Esophagus muscularis mucosa (tissue), 4 donors: ENCODE data around the gene HSBP1L1. TPM values are rescaled to one million over a fixed set of nuclear protein-coding genes. Genes with fewer than 3 reads are reported as not detected.
"Not testable (repeated sequence)": the region's sequence is repeated elsewhere in the genome, so short reads cannot be mapped to it uniquely, and the experiment has no call there.

Experiments used
- DNase-seq: peaks from one replicate; pipeline ENCODE4 v3.0.0-alpha.2; 2017; ENCODE audit errors: extremely low spot score
- H3K27ac ChIP-seq, 4 donors: fragments of 200-600 bp; sonication (generic); replicated peaks in 1 of 4; 1 replicate in 3 of 4; 2 replicates in 1 of 4; pipeline ENCODE4 v1.5.1; 2016 to 2019; ENCODE audit warnings: mild to moderate bottlenecking in 1 of 4
- H3K27me3 ChIP-seq, 4 donors: fragments of 200-600 bp; sonication (generic); one replicate each; pipeline versions ENCODE4 v1.5.1 to v1.6.0; 2016 to 2019
- H3K36me3 ChIP-seq, 4 donors: fragments of 200-600 bp; sonication (generic); one replicate each; pipeline ENCODE4 v1.5.1; 2016 to 2019
- H3K4me1 ChIP-seq, 4 donors: fragments of 200-600 bp; sonication (generic); one replicate each; pipeline ENCODE4 v1.5.1; 2016 to 2019
- H3K4me3 ChIP-seq, 4 donors: fragments of 200-600 bp; sonication (generic); 1 replicate in 2 of 4; 2 replicates in 2 of 4; pipeline ENCODE4 v1.5.1; 2016 to 2019; ENCODE audit warnings: mild to moderate bottlenecking in 4 of 4, moderate library complexity in 1 of 4
- H3K9me3 ChIP-seq, 4 donors: fragments of 200-600 bp; sonication (generic); 1 replicate in 3 of 4; 2 replicates in 1 of 4; pipeline ENCODE4 v1.5.1; 2016 to 2019
- CTCF ChIP-seq, 3 experiments: fragments of 200-600 bp in 2 of 3; fragments of 450-650 bp in 1 of 3; sonication (generic) in 2 of 3; IDR thresholded peaks; one replicate each; pipeline ENCODE4 v1.5.1; 2017 to 2019; ENCODE audit warnings: antibody characterized with exemption in 3 of 3, mild to moderate bottlenecking in 2 of 3, moderate library complexity in 1 of 3
- EP300 ChIP-seq: sonication (generic); formaldehyde crosslinking; IDR thresholded peaks from one replicate; pipeline ENCODE4 v1.6.1; 2017; ENCODE audit warnings: antibody characterized with exemption
- POLR2A ChIP-seq: fragments of 450-650 bp; IDR thresholded peaks from one replicate; pipeline ENCODE4 v1.6.1; 2017; ENCODE audit warnings: antibody characterized with exemption, moderate library complexity, mild to moderate bottlenecking, low read depth
- POLR2AphosphoS5 ChIP-seq, 2 donors: sonication (generic); formaldehyde crosslinking; IDR thresholded peaks; one replicate each; pipeline ENCODE4 v1.6.1; 2017; ENCODE audit warnings: antibody characterized with exemption in 2 of 2
- WGBS: methylation state at CpG from one replicate; pipeline ENCODE4 v1.1.5; 2018; 5-methylcytosine and 5-hydroxymethylcytosine counted together
- intact Hi-C: fragments of 100-400 bp; cut with DNase I; formaldehyde crosslinking; loops from one replicate; pipeline ENCODE4 v1.15.1; 2023
- total RNA-seq, 4 donors: library from RNA; depleted of rRNA; stranded (reverse); fragments of >200 nt; gene quantifications; one replicate each; pipeline versions ENCODE4 v1.1.0 to v1.2.1, GENCODE V29; 2016

The HSBP1L1 gene
- total RNA-seq, 4 donors from 2014 or later, result 4.6 to 7.2 (median 6.6) TPM

- Histone ChIP-seq H3K4me3 (peak overlapping the region; percentile 81 to 98 (median 91)), H3K27me3 (no peaks in the 10 kb centered on the region), H3K27ac (peak overlapping the region; percentile 94 to 99 (median 98)), H3K9me3 (no peaks in the 10 kb centered on the region), H3K36me3 (peaks cover 0 to 20% (median 3%) of the 10 kb centered on the region in 4 donors), H3K4me1 (peaks cover 24 to 52% (median 35%) of the 10 kb centered on the region in 4 donors)
- WGBS, result no CpG with 5 or more reads among the region's 48 CpGs
- DNase-seq, result no peak
- peak in 1 of 2 donors; percentile 1 for TF ChIP-seq POLR2AphosphoS5 (IDR thresholded peaks at IDR 0.05)
- no peak for TF ChIP-seq EP300
- TF ChIP-seq CTCF (IDR thresholded peaks at IDR 0.05), result peak; percentile 23 to 40 (median 25)
- no peak for TF ChIP-seq POLR2A
- intact Hi-C loops, result loop anchor here (2.0 to 5.0 kb wide), 3 partner anchors 36 to 119 kb away; partner anchors contain the start of gene SLC66A2
Observed at GRCh38 chr18:79988071-79988450, 23.6 kb downstream of the HSBP1L1 start.

GRCh38 chr18:79988451-79989194 lies 24.2 kb downstream of the HSBP1L1 start, which contains the start of gene TXNL4A:
TSS of gene TXNL4A (minus strand) at chr18:79988563. CDS start at chr18:79988392, 171 bp downstream.
- no peak for DNase-seq
- TF ChIP-seq EP300 (no peak), POLR2A (peak; percentile 82), POLR2AphosphoS5 (IDR thresholded peaks at IDR 0.05) (peak; percentile 94 to 98)
- H3K4me3 ChIP-seq, result peak within 1 kb of the TSS; percentile 81 to 98 (median 91)
- WGBS, result 2% methylated on average over 22 of the region's 71 CpGs
- H3K36me3 ChIP-seq, result peaks cover 0 to 20% (median 3%) of the 10 kb centered on the region in 4 donors
- H3K4me1 ChIP-seq, result peaks cover 19 to 47% (median 32%) of the 10 kb centered on the region in 4 donors
- H3K27ac ChIP-seq, result peak within 1 kb of the TSS; percentile 94 to 99 (median 98)
- H3K9me3 ChIP-seq, result no peaks in the 10 kb centered on the region
- intact Hi-C loops, result loop anchor here (2.0 to 5.0 kb wide), 3 partner anchors 36 to 118 kb away; partner anchors contain the start of gene SLC66A2
- no peaks in the 10 kb centered on the region for H3K27me3 ChIP-seq

GRCh38 chr18:79989195-79989497 lies 24.7 kb downstream of the HSBP1L1 start:
- no peak for TF ChIP-seq POLR2A
- no peak for TF ChIP-seq CTCF (IDR thresholded peaks at IDR 0.05)
- no peak for TF ChIP-seq POLR2AphosphoS5 (IDR thresholded peaks at IDR 0.05)
- TF ChIP-seq EP300, result no peak
- no peak for DNase-seq
- intact Hi-C loops, result loop anchor here (2.0 to 5.0 kb wide), 3 partner anchors 37 to 118 kb away; partner anchors contain the start of gene SLC66A2
- Histone ChIP-seq H3K27ac (peak overlapping the region; percentile 94 to 99 (median 98)), H3K9me3 (no peaks in the 10 kb centered on the region), H3K27me3 (no peaks in the 10 kb centered on the region), H3K4me1 (peaks cover 19 to 42% (median 32%) of the 10 kb centered on the region in 4 donors), H3K4me3 (peak overlapping the region; percentile 81 to 98 (median 91)), H3K36me3 (peaks cover 0 to 20% (median 3%) of the 10 kb centered on the region in 4 donors)
- 70% methylated on average over 14 of the region's 14 CpGs for WGBS

GRCh38 chr18:79991494-79991893 lies 27.1 kb downstream of the HSBP1L1 start:
- WGBS, result 89% methylated on average over 2 of the region's 2 CpGs
- Histone ChIP-seq H3K4me1 (peaks cover 18 to 24% (median 23%) of the 10 kb centered on the region in 4 donors), H3K4me3 (no peak overlapping the region), H3K9me3 (no peaks in the 10 kb centered on the region), H3K27ac (no peak overlapping the region), H3K36me3 (no peaks in the 10 kb centered on the region), H3K27me3 (no peaks in the 10 kb centered on the region)
- intact Hi-C loops, result no loop called here
- TF ChIP-seq CTCF (IDR thresholded peaks at IDR 0.05) (no peak), POLR2AphosphoS5 (IDR thresholded peaks at IDR 0.05) (no peak), POLR2A (no peak)
- DNase-seq, result no peak

GRCh38 chr18:79999701-80000100 lies 35.3 kb downstream of the HSBP1L1 start:
- H3K4me1 ChIP-seq, H3K36me3 ChIP-seq, H3K4me3 ChIP-seq, H3K27me3 ChIP-seq, DNase-seq, H3K27ac ChIP-seq, intact Hi-C loops, H3K9me3 ChIP-seq: not testable (repeated sequence)
- 96% methylated on average over 2 of the region's 2 CpGs for WGBS
